Thoracic aorta (tissue), 2 donors: ENCODE data around the gene PAMR1. TPM values are rescaled to one million over a fixed set of nuclear protein-coding genes. Genes with fewer than 3 reads are reported as not detected.
"Not testable (repeated sequence)": the region's sequence is repeated elsewhere in the genome, so short reads cannot be mapped to it uniquely, and the experiment has no call there.

Experiments
- ATAC-seq: fragments of 150-250 bp; one replicate; pipeline ENCODE4 v1.8.0; 2017; ENCODE audit warnings: low read depth; ENCODE audit not compliant: insufficient number of reproducible peaks, low FRiP score
- DNase-seq: peaks from one replicate; pipeline ENCODE4 v3.0.0-alpha.2; 2020; ENCODE audit warnings: low spot score
- H3K27ac ChIP-seq, 2 donors: fragments of 200-600 bp; sonication (generic); 1 replicate in 1 of 2; 2 replicates in 1 of 2; pipeline ENCODE4 v1.5.1; 2016; ENCODE audit warnings: mild to moderate bottlenecking in 2 of 2, moderate library complexity in 2 of 2
- H3K27me3 ChIP-seq: fragments of 200-600 bp; sonication (generic); replicated peaks from 2 replicates; pipeline ENCODE4 v1.6.0; 2016; ENCODE audit warnings: mild to moderate bottlenecking; ENCODE audit not compliant: insufficient read depth
- H3K36me3 ChIP-seq: fragments of 200-600 bp; sonication (generic); one replicate; pipeline ENCODE4 v1.5.1; 2016
- H3K4me1 ChIP-seq, 2 donors: fragments of 200-600 bp; sonication (generic); 1 replicate in 1 of 2; 2 replicates in 1 of 2; pipeline versions ENCODE4 v1.5.1 to v1.6.0; 2016; ENCODE audit warnings: low read depth in 2 of 2, mild to moderate bottlenecking in 1 of 2; ENCODE audit not compliant: control insufficient read depth in 1 of 2
- H3K4me3 ChIP-seq: fragments of 200-600 bp; sonication (generic); 2 replicates; pipeline ENCODE4 v1.5.1; 2016; ENCODE audit warnings: mild to moderate bottlenecking
- H3K9me3 ChIP-seq: fragments of 200-600 bp; sonication (generic); 2 replicates; pipeline ENCODE4 v1.5.1; 2016
- total RNA-seq, 2 donors: library from RNA; depleted of rRNA; stranded (reverse); fragments of >200 nt; gene quantifications; one replicate each; pipeline versions ENCODE4 v1.1.0 to v1.2.3, GENCODE V29; 2016
- TF ChIP-seq, protein P1 (sequence below): fragments of 200-600 bp; sonication (generic); IDR thresholded peaks from one replicate; pipeline ENCODE4 v1.5.1; 2019; ENCODE audit warnings: antibody characterized with exemption

Gene PAMR1
- total RNA-seq, 2 donors from 2014 or later: 4.3 TPM; not detected in 1

DNA sequence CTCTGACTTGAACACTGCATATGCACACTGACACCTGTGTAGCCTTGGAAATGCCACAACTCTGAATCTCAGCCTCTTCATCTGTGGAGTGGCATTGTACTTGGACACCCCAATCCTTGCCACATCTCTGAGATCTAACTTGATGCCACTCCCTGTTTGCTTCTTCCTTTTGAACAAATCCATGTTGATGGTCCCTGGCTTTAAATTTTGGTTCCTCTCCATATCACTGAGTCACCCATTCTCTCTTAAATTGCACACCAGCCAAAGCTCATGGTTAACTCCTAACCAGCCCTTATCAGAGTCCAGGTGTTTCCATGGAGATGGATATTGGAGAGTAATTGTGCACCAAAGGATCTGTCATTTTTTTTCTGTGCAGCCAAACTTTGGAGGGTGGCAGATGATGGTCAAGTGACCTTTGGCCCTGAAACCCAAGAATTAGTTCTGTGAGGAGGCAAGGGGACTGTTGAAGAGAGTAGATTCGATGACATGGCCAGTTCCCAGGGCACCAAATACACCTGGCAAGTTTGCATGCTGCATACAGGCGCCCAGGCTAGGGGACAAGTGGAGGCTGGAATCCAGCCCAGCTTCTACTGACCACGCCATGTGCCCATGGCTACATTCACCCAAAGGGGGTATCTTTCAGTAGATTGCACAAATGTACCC is 25.1 kb upstream of the PAMR1 start:
- Histone ChIP-seq H3K4me3 (no peak overlapping the region), H3K9me3 (no peaks in the 10 kb centered on the region), H3K27ac (no peak overlapping the region), H3K36me3 (no peaks in the 10 kb centered on the region), H3K4me1 (no peaks in the 10 kb centered on the region), H3K27me3 (no peaks in the 10 kb centered on the region)
- DNase-seq (no peak), ATAC-seq (no peak)
- TF ChIP-seq, protein P1, sequence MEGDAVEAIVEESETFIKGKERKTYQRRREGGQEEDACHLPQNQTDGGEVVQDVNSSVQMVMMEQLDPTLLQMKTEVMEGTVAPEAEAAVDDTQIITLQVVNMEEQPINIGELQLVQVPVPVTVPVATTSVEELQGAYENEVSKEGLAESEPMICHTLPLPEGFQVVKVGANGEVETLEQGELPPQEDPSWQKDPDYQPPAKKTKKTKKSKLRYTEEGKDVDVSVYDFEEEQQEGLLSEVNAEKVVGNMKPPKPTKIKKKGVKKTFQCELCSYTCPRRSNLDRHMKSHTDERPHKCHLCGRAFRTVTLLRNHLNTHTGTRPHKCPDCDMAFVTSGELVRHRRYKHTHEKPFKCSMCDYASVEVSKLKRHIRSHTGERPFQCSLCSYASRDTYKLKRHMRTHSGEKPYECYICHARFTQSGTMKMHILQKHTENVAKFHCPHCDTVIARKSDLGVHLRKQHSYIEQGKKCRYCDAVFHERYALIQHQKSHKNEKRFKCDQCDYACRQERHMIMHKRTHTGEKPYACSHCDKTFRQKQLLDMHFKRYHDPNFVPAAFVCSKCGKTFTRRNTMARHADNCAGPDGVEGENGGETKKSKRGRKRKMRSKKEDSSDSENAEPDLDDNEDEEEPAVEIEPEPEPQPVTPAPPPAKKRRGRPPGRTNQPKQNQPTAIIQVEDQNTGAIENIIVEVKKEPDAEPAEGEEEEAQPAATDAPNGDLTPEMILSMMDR: no peak

DNA sequence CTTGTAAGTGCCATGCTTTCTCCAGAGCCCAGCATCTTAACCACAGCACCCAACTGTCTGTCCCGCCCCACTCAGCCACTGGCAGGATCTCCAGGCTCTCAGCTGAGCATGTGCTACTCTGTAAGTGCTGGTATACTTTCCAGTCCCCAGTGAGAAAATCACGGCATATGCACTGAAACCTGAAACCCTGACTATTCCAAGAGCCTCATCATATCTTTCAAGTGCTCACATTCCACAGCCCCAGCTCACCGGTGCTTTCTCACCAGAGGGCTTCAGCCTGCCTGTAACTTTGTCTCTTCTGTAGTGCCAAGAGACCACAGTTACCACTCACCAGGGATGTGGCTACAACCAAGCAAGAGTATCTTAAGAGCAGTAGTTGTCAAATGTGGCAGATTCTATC is 24.4 kb upstream of the PAMR1 start:
- Histone ChIP-seq H3K27ac (no peak overlapping the region), H3K36me3 (no peaks in the 10 kb centered on the region), H3K9me3 (no peaks in the 10 kb centered on the region), H3K27me3 (no peaks in the 10 kb centered on the region), H3K4me1 (no peaks in the 10 kb centered on the region), H3K4me3 (no peak overlapping the region)
- no peak for ATAC-seq
- DNase-seq: no peak
- TF ChIP-seq, protein P1: no peak

DNA sequence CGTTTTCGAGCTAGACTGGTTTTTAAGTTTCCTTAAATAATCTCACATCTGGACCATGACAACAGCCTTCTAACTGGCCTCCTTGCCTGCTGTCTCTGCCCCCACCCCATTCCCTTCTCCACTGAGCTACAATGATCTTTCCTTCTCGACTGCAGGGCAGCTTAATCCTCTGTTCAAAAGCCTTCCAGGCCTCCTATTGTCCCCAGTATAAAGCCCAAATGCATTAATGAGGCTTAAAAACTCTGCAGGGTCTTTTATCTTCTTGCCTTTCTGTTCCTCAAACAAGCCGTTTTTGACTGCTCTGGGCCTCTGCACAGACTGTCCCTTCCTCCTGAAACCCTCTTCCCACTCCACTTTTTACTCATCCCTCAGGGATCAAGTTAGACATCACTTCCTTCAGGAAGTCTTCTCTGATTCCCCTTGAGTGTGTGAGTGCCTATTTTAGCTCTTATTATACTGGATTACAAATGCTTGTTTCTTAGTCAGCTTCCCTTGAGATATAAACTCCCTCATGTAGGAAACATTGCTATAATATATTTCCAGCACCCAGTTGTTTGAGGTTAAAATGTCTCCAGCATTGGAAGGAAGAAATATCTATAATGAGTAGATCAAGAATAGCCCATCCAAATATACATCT is 23.6 kb upstream of the PAMR1 start:
- H3K27me3 ChIP-seq: no peaks in the 10 kb centered on the region
- no peak for ATAC-seq

DNA sequence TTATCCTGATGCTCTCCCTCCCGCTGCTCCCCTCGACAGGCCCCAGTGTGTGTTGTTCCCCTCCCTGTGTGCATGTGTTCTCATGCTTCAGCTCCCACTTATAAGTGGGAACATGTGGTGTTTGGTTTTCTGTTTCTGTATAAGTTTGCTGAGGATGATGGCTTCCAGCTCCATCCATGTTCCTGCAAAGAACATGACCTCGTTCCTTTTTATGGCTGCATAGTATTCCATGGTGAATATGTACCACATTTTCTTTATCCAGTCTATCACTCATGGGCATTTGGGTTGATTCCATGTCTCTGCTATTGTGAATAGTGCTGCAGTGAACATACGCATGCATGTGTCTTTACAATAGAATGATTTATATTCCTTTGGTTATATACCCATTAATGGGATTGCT is 22.6 kb upstream of the PAMR1 start:
- H3K27ac ChIP-seq, H3K9me3 ChIP-seq, H3K36me3 ChIP-seq, H3K4me3 ChIP-seq, DNase-seq, H3K4me1 ChIP-seq, H3K27me3 ChIP-seq, ATAC-seq: not testable (repeated sequence)

More for the DNA sequence above, 23.6 kb upstream of the PAMR1 start:
- Histone ChIP-seq H3K27ac (no peak overlapping the region), H3K9me3 (no peaks in the 10 kb centered on the region), H3K4me1 (no peaks in the 10 kb centered on the region), H3K4me3 (no peak overlapping the region), H3K36me3 (no peaks in the 10 kb centered on the region)
- DNase-seq: no peak
- TF ChIP-seq, protein P1: no peak

DNA sequence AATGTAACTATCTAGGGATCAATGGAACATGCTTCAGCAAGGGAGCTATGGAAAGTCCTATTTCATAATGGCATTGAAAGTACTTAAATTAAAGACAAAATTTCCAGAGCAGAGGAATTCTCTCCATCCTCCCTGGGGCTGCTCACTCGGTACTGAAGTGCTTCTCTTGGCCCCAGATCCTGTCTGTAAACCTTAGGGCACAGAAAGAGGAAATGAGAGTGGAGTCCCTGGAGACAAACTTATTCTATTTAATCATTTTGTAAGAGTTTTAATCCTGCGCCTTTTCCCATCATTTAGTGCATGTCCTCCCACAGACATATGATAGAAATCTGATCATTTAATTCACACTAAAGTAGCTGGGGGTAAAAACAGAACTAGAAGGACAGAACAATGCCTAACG is 20.9 kb upstream of the PAMR1 start:
- H3K4me1 ChIP-seq: peaks cover 0 to 14% of the 10 kb centered on the region in 2 donors
- H3K4me3 ChIP-seq: no peak overlapping the region
- no peak for ATAC-seq
- TF ChIP-seq, protein P1: no peak
- H3K27ac ChIP-seq: no peak overlapping the region
- no peaks in the 10 kb centered on the region for H3K27me3 ChIP-seq
- DNase-seq: no peak
- no peaks in the 10 kb centered on the region for H3K36me3 ChIP-seq
- H3K9me3 ChIP-seq: no peaks in the 10 kb centered on the region
